Thymus (tissue), 11 donors: ENCODE results near the gene PICK1. TPM values are rescaled to one million over a fixed set of nuclear protein-coding genes. Genes with fewer than 3 reads are reported as not detected.

Source experiments
- DNase-seq, 9 donors: peaks; one replicate each; pipeline ENCODE4 v3.0.0-alpha.2; 2013; ENCODE audit warnings: low spot score in 9 of 9, low read depth in 6 of 9, missing footprints in 1 of 9
- H3K27ac ChIP-seq, 2 donors: one replicate each; pipeline ENCODE4 v1.5.1; 2013; ENCODE audit warnings: control low read depth in 1 of 2, low read depth in 1 of 2, low read length in 1 of 2, mild to moderate bottlenecking in 1 of 2, moderate library complexity in 1 of 2
- H3K27me3 ChIP-seq, 2 donors: one replicate each; pipeline ENCODE4 v1.5.1; 2013; ENCODE audit warnings: low read length in 1 of 2; ENCODE audit not compliant: control insufficient read depth in 2 of 2, insufficient read depth in 1 of 2
- H3K36me3 ChIP-seq, 2 donors: one replicate each; pipeline ENCODE4 v1.5.1; 2013; ENCODE audit warnings: low read length in 1 of 2, mild to moderate bottlenecking in 1 of 2, moderate library complexity in 1 of 2; ENCODE audit not compliant: control insufficient read depth in 2 of 2, insufficient read depth in 2 of 2
- H3K4me1 ChIP-seq, 2 donors: one replicate each; pipeline ENCODE4 v1.5.1; 2013; ENCODE audit warnings: low read length in 2 of 2; ENCODE audit not compliant: control insufficient read depth in 2 of 2, insufficient read depth in 2 of 2
- H3K4me3 ChIP-seq, 2 donors: one replicate each; pipeline ENCODE4 v1.5.1; 2013; ENCODE audit warnings: low read length in 2 of 2, control low read depth in 1 of 2, mild to moderate bottlenecking in 1 of 2
- H3K9me3 ChIP-seq, 2 donors: one replicate each; pipeline ENCODE4 v1.5.1; 2013; ENCODE audit warnings: low read length in 1 of 2, mild to moderate bottlenecking in 1 of 2; ENCODE audit not compliant: control insufficient read depth in 2 of 2, insufficient read depth in 1 of 2
- WGBS: extraction: QIAGEN DNeasy Blood & Tissue Kit; methylation state at CpG from one replicate; pipeline ENCODE4 v1.1.7; 2013; 5-methylcytosine and 5-hydroxymethylcytosine counted together
- polyA plus RNA-seq: library from polyadenylated mRNA; stranded (reverse); fragments of 200-250 nt; gene quantifications from one replicate; pipeline ENCODE4 v1.2.3, GENCODE V29; 2013
- total RNA-seq: library from RNA; stranded (reverse); fragments of 120-200 nt; gene quantifications from one replicate; pipeline ENCODE4 v1.2.4, GENCODE V29; 2013
- donor health status: healthy.

Gene PICK1
- total and polyA plus RNA-seq, 2 donors, result 11.2 to 24.1 TPM

DNA sequence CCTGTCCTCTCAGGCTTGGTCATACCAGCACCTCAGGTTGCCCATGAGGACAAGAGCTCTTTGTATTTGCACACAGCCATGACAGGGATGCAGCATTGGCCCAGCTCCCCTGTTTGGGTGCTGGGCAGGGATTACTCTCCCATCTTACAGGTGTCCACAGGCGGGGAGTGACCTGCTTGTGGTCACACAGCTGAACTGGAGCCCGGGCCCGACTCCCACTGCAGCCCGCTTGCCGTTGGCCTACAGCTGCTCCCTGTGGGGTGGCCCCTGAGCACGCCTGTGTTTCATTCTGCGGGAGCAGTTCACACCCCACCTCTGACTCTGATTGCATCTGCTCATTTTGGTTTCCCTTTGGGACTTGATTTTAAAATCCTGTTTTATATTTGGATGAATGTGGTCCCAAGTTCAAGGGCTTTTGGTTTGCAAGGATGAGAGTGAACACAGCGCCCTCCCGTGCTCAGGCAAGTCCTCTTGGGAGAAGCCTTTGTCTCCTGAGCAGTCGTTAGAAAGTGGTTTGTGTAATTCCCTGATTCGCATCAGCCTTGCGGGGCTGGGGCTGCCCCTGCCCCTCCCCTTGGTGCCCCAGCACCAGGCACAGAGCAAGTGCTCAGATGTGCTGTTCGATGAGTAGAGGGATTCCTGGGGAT, 9.3 kb downstream of the PICK1 start:
- H3K9me3 ChIP-seq, result no peaks in the 10 kb centered on the region
- no peaks in the 10 kb centered on the region for H3K4me1 ChIP-seq
- DNase-seq, result no peak
- no peaks in the 10 kb centered on the region for H3K27me3 ChIP-seq
- no peak overlapping the region for H3K4me3 ChIP-seq
- no peak overlapping the region for H3K27ac ChIP-seq
- 87% methylated on average over 13 of the region's 13 CpGs for WGBS
- H3K36me3 ChIP-seq, result peaks cover 0 to 26% of the 10 kb centered on the region in 2 donors

DNA sequence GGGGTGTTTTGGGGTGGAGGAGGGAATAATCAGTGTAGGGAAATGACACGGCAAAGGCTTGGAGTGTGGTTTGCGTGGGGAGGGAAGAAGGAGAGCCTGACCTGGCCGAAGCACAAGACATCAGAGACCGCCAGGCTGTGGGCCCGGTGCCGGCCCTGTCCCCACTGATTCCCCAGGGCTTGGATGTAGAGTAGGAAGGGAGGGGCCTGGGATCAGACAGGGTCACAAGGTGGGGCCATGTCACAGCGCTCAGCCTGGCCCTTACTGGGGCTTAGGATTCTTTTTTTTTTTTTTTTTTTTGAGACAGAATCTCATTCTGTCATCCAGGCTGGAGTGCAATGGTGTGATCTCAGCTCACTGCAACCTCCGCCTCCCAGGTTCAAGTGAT, 9.8 kb downstream of the PICK1 start:
- Histone ChIP-seq H3K9me3 (no peaks in the 10 kb centered on the region), H3K27ac (no peak overlapping the region), H3K27me3 (no peaks in the 10 kb centered on the region), H3K36me3 (peaks cover 0 to 26% of the 10 kb centered on the region in 2 donors), H3K4me3 (no peak overlapping the region), H3K4me1 (no peaks in the 10 kb centered on the region)
- 97% methylated on average over 8 of the region's 8 CpGs for WGBS
- no peak for DNase-seq

DNA sequence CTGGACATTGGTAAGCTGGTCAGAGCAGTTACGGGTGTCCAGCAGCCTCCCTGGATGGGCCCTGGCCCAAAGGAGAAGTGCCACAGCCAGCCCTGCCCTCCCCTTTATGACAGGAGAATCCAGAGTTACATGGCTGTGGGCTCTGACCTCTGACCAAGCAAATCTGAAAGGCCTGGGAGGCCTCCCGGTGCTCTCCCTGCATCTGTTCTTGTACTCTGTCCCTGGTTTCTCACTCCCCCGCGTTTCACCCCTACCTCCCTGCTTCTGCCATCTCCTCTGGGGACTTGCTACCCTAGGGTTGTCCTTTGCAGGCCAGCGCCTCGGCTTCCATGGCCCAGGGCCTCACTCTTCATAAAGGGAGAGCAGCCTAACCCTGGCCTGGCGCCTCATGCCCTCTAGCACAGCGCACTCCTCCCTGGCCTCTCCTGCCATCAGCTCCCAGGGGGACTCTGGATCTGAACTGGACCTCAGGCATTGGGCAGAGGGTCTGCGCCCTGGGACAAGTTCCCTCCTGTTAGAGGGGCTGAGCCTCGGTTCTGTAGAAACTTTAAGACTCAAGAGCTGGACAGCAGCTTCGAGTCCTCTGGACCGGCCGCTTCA, 10.7 kb downstream of the PICK1 start:
- Histone ChIP-seq H3K27me3 (no peaks in the 10 kb centered on the region), H3K4me3 (no peak overlapping the region), H3K36me3 (peaks cover 4 to 31% of the 10 kb centered on the region in 2 donors), H3K4me1 (no peaks in the 10 kb centered on the region), H3K9me3 (no peaks in the 10 kb centered on the region), H3K27ac (no peak overlapping the region)
- no peak for DNase-seq
- 98% methylated on average over 13 of the region's 13 CpGs for WGBS

DNA sequence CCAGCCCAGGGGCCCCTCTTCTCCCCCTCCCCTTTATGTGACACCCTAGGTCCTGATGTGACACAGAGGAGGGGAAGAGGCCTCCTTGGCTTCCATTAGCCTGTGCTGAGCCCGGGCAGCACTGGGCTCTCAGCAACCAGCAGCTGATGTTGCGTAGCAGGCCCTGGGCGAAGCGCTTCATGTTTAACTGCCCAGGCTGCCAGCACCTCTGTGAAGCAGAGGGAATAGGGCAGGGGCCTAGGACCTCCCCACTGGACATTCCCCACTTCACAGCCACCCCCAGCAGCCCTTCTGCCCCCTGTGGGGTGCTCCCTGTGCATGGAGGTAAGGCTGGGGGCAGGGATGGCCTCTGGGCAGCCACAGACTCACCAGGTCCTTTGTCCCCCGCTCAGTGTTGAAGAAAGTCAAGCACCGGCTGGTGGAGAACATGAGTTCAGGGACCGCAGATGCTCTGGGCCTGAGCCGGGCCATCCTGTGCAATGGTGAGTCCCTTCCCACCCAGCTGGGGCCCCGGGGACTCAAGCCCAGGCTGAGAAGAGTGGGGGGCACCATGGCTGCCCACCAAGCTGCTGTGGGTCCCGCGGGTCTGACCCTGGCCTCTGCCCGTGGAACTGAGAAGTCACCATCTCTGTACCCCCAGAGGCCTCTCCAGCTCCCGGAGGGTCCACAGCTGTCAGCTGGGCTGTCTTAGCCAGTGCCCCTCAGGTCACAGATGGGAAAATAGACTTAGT, 11.6 kb downstream of the PICK1 start:
- no peak overlapping the region for H3K27ac ChIP-seq
- no peak overlapping the region for H3K4me3 ChIP-seq
- H3K36me3 ChIP-seq, result peaks cover 9 to 33% of the 10 kb centered on the region in 2 donors
- no peaks in the 10 kb centered on the region for H3K4me1 ChIP-seq
- H3K9me3 ChIP-seq, result no peaks in the 10 kb centered on the region
- 98% methylated on average over 13 of the region's 13 CpGs for WGBS
- DNase-seq, result no peak
- H3K27me3 ChIP-seq, result no peaks in the 10 kb centered on the region

DNA sequence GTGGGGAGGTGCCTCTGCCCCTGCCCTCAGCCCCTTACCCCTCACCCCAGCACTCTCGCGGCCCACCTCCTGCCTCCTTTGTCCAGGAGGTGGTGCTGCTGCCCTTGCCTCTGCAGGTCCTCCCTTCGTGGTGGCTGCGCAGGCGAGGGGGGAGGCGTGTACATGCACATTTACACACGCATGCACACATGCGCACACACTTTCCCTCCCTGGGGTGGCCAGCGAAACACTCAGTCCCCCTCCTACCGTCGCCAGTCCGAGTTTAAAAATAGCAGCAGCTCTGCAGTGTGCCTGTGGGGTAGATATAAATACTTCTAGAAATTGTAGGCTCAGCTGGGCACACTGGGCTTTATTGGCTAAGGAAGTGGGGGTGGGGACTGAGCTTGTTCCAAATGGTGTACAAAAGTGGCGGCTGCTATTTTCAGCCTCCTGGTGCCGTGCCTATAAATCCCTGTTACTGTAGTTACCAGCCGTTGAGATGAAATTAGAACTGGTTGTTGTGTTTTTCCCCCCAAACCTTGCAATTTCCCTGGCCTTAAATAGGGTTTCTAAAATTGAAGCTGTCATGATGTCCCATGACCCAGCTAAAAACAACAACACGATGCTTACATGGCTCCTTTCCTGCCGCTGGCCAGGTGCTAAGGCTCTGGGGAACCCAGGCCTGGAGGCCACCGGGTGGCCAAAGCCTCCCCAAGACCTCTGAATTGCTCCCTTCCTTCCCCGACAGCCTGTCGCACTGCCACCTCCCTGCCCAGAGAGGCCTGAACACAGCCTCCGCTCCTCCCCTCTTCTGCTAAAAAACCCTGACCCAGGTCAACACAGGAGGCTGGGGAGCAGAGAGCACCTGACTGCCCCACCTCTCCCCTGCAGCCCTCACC, 12.4 kb downstream of the PICK1 start:
- no peak for DNase-seq
- Histone ChIP-seq H3K4me1 (no peaks in the 10 kb centered on the region), H3K36me3 (peaks cover 9 to 33% of the 10 kb centered on the region in 2 donors), H3K27ac (no peak overlapping the region), H3K4me3 (no peak overlapping the region), H3K9me3 (no peaks in the 10 kb centered on the region), H3K27me3 (no peaks in the 10 kb centered on the region)
- 92% methylated on average over 21 of the region's 21 CpGs for WGBS

DNA sequence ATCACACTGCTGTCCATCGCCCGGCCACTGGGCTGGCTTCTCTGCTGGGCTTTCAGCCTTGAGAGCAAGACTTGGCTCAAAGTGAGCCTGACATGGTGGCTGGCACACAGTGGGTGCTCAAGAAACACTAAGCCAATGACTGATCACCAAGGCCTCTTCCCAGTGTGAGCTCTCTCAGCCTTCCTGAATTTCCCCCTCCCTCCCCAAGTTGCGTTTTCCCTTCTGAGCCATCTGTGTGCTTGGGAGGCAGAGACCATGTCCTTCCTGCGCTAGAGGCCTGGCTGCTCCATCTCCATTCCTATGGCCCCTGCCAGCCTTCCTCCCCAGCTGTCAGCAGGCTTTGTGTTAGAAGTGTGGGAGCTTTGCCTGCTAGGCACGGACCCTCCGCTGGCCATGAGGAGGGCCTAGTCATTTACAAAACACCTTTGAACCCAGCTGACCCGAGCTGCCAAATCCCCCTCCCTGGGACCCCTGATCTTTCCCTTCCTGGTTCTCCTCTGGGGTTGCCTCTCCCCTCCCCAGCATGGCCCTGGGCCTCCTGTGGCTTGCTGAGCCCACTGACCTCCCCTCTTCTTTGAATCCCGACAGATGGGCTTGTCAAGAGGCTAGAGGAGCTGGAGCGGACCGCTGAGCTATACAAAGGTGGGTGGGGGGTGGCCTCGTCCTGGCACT, 13.2 kb downstream of the PICK1 start:
- Histone ChIP-seq H3K27ac (no peak overlapping the region), H3K4me1 (peaks cover 0 to 2% of the 10 kb centered on the region in 2 donors)

DNA sequence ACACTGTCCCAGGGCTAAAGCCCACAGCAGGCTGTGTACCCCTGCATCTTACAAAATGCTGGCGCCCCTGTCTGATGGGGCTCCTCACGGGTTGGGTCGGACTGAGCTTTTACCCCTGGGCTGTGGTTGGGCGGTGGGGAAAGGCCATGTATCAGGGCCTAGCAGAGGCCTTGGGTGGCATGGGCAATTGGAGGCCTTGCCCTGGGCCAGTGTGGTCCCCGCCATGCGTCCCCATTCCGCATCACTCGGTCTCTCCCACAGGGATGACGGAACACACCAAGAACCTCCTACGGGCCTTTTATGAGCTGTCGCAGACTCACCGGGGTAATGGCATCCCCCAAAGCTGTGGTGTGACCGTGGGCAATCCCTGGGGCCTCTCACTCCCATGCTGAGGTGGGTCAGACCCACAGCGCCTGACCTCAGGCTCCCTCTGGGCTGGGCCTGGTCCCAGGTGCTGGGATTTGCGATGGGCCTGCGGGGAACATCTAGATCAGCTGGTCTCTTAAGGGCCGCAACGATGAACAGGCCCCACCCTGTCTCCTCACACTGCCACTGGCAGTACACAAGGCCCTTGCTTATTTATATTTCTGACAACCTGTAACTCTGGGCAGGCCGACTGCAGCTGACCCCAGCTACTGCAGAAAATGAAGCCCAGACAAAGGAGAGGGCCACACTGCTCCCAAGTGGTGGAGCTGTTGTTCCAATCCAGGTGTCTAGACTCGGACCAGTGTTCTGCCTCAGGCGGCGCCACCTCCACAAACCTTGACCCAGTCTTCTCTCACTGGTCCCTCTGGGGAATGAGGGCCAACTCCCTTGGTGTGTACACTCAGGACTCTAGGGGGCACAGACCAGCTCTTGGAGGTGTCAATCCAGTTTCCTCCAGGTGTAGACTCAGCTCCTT, 14.5 kb downstream of the PICK1 start:
- H3K36me3 ChIP-seq, result peaks cover 9 to 27% of the 10 kb centered on the region in 2 donors
- H3K27ac ChIP-seq, result no peak overlapping the region
- no peak overlapping the region for H3K4me3 ChIP-seq
- H3K4me1 ChIP-seq, result peaks cover 0 to 5% of the 10 kb centered on the region in 2 donors
- no peaks in the 10 kb centered on the region for H3K9me3 ChIP-seq
- no peaks in the 10 kb centered on the region for H3K27me3 ChIP-seq
- DNase-seq, result no peak
- WGBS, result 95% methylated on average over 22 of the region's 22 CpGs

More for the DNA sequence above, 13.2 kb downstream of the PICK1 start:
- no peaks in the 10 kb centered on the region for H3K27me3 ChIP-seq
- no peak overlapping the region for H3K4me3 ChIP-seq
- H3K9me3 ChIP-seq, result no peaks in the 10 kb centered on the region
- no peak for DNase-seq
- WGBS, result 97% methylated on average over 11 of the region's 11 CpGs
- H3K36me3 ChIP-seq, result peaks cover 9 to 37% of the 10 kb centered on the region in 2 donors
